ENCODE measurements around the gene IKZF2.

DNA sequence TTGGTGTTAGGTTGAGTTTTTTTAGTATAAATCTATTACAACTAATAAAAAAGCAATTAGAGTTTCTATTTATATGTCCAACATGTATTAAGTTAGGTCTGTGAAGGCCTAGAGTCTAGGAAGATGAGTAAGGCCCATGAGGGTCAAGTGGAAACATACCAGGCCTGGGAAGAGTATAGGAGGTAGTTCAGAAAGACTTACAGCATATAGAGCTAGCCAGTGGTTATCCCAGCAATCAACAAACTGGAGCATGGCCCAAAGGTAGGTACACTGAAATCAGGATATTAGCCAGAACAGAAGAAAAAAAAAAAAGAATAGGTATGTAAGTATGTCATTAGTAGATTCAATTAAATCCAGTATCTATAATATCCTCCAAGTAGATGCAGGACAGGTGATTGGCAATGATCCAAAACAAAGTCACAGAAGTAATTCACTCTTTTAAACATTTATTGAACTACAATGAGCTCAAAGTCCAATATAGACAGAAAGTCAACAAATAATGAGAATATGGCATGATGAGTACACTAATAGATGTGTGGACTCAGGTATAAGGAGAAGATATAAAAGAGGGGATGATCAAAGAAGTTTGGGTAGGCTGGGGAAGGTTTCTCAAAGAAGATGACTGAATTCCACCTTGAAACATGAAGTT is 70.3 kb downstream of the IKZF2 start:
- TF ChIP-seq, protein P1, sequence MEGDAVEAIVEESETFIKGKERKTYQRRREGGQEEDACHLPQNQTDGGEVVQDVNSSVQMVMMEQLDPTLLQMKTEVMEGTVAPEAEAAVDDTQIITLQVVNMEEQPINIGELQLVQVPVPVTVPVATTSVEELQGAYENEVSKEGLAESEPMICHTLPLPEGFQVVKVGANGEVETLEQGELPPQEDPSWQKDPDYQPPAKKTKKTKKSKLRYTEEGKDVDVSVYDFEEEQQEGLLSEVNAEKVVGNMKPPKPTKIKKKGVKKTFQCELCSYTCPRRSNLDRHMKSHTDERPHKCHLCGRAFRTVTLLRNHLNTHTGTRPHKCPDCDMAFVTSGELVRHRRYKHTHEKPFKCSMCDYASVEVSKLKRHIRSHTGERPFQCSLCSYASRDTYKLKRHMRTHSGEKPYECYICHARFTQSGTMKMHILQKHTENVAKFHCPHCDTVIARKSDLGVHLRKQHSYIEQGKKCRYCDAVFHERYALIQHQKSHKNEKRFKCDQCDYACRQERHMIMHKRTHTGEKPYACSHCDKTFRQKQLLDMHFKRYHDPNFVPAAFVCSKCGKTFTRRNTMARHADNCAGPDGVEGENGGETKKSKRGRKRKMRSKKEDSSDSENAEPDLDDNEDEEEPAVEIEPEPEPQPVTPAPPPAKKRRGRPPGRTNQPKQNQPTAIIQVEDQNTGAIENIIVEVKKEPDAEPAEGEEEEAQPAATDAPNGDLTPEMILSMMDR (IDR thresholded peaks at IDR 0.05; ENCODE audit: low read depth, low read length) = no peak
- TF ChIP-seq, protein P2, sequence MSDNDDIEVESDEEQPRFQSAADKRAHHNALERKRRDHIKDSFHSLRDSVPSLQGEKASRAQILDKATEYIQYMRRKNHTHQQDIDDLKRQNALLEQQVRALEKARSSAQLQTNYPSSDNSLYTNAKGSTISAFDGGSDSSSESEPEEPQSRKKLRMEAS (IDR thresholded peaks at IDR 0.05; ENCODE audit: low read depth, low read length) = no peak
- no peak for TF ChIP-seq MYC (IDR thresholded peaks at IDR 0.05; ENCODE audit: low read depth, low read length)
- no peak for TF ChIP-seq POLR2A (IDR thresholded peaks at IDR 0.05; ENCODE audit: extremely low read depth, insufficient read length)
